A549 (cell line): ENCODE measurements around the gene QKI. TPM values are rescaled to one million over a fixed set of nuclear protein-coding genes. Genes with fewer than 3 reads are reported as not detected.

Experiments
- ATAC-seq, 2 experiments: fragments of 200-7000 bp in 1 of 2; fragments of >200 bp in 1 of 2; cut with Nextera tagmentation in 1 of 2; cut with Tn5 transposase in 1 of 2; 3 replicates each; pipeline versions ENCODE4 v1.8.0 to v1.9.1; 2018 to 2020; ENCODE audit warnings: mild to moderate bottlenecking in 1 of 2, moderate library complexity in 1 of 2
- CTCF ChIA-PET: fragments of 300-600 bp; sonication (Branson Sonifier 250); formaldehyde crosslinking; extraction: SDS; loops from one replicate; lab custom pipeline; 2021; ENCODE audit warnings: antibody characterized with exemption, inconsistent platforms; lab: Yijun Ruan, JAX
- POLR2A ChIA-PET: fragments of 350-600 bp; formaldehyde crosslinking; extraction: SDS; loops from one replicate; lab custom pipeline; 2021; ENCODE audit warnings: antibody characterized with exemption, inconsistent platforms; lab: Yijun Ruan, JAX
- DNase-seq, 2 experiments: peaks; one replicate each; pipeline versions ENCODE4 v3.0.0 to v3.0.0-alpha.2; 2011 to 2016; ENCODE audit warnings: low read depth in 1 of 2, low spot score in 1 of 2
- FAIRE-seq: peaks from 2 replicates; lab custom pipeline; 2011; peaks lifted over from hg19 to GRCh38; lab: Jason Lieb, UNC
- H3K27ac ChIP-seq, 2 experiments: fragments of >200 bp; sonication (Bioruptor Twin); formaldehyde crosslinking; 3 replicates each; pipeline ENCODE4 v1.5.1; 2016 to 2017
- H3K4me1 ChIP-seq: fragments of >200 bp; sonication (Bioruptor Twin); formaldehyde crosslinking; 3 replicates; pipeline ENCODE4 v1.6.1; 2016
- H3K4me2 ChIP-seq: fragments of >200 bp; sonication (Bioruptor Twin); formaldehyde crosslinking; 3 replicates; pipeline ENCODE4 v1.6.1; 2016
- H3K4me3 ChIP-seq: fragments of >200 bp; sonication (Bioruptor Twin); formaldehyde crosslinking; 3 replicates; pipeline ENCODE4 v1.5.1; 2016
- H3K9me3 ChIP-seq: fragments of >200 bp; sonication (Bioruptor Twin); formaldehyde crosslinking; 3 replicates; pipeline ENCODE4 v1.6.1; 2016
- CBX2 ChIP-seq: fragments of 200-600 bp; sonication (generic); IDR thresholded peaks from 2 replicates; pipeline ENCODE4 v1.6.1; 2016; ENCODE audit warnings: low read depth, mild to moderate bottlenecking, borderline replicate concordance
- CHD4 ChIP-seq: fragments of 200-600 bp; sonication (generic); IDR thresholded peaks from 2 replicates; pipeline ENCODE4 v1.6.1; 2016; ENCODE audit warnings: antibody characterized with exemption, mild to moderate bottlenecking, borderline replicate concordance
- CTCF ChIP-seq: fragments of >200 bp; sonication (Bioruptor Twin); formaldehyde crosslinking; IDR thresholded peaks from 3 replicates; pipeline ENCODE4 v1.5.1; 2016
- E2F6 ChIP-seq: IDR thresholded peaks from 2 replicates; pipeline ENCODE4 v1.6.1; 2012; ENCODE audit warnings: low read depth, borderline replicate concordance
- ESRRA ChIP-seq: fragments of 150-350 bp; IDR thresholded peaks from 2 replicates; pipeline ENCODE4 v1.6.1; 2014; ENCODE audit warnings: mild to moderate bottlenecking, low read length, borderline replicate concordance
- HDAC2 ChIP-seq: fragments of 200-600 bp; sonication (generic); IDR thresholded peaks from 2 replicates; pipeline ENCODE4 v1.6.1; 2016
- HEYL ChIP-seq: fragments of 250-450 bp; sonication (Bioruptor Pico); IDR thresholded peaks from 2 replicates; pipeline ENCODE4 v1.8.0; 2021; ENCODE audit warnings: mild to moderate bottlenecking, moderate library complexity
- HOXA7 ChIP-seq: fragments of 250-450 bp; sonication (Bioruptor Pico); IDR thresholded peaks from 2 replicates; pipeline ENCODE4 v1.5.0; 2020; ENCODE audit warnings: mild to moderate bottlenecking, moderate library complexity
- HOXB13 ChIP-seq: fragments of 250-450 bp; sonication (Bioruptor Pico); IDR thresholded peaks from 2 replicates; pipeline ENCODE4 v1.5.0; 2020; ENCODE audit warnings: low read depth, mild to moderate bottlenecking, moderate library complexity
- MAFK ChIP-seq: fragments of 450-650 bp; IDR thresholded peaks from 2 replicates; pipeline ENCODE4 v1.6.1; 2014; ENCODE audit not compliant: partially characterized antibody
- MYC ChIP-seq: IDR thresholded peaks from 2 replicates; pipeline ENCODE4 v1.6.1; 2012; ENCODE audit warnings: mild to moderate bottlenecking, inconsistent platforms, low read length, improper control_type of control experiment, borderline replicate concordance
- NPAS2 ChIP-seq: fragments of 250-450 bp; sonication (Bioruptor Pico); IDR thresholded peaks from 2 replicates; pipeline ENCODE4 v1.8.0; 2022; ENCODE audit warnings: mild to moderate bottlenecking, moderate library complexity, borderline replicate concordance
- RAD21 ChIP-seq, 2 experiments: fragments of >200 bp in 1 of 2; sonication (Bioruptor Twin) in 1 of 2; formaldehyde crosslinking in 1 of 2; IDR thresholded peaks in 1 of 2; conservative IDR thresholded peaks in 1 of 2; 2 replicates in 1 of 2; 3 replicates in 1 of 2; pipeline ENCODE4 v1.6.1; 2012 to 2018; ENCODE audit warnings: inconsistent platforms in 1 of 2
- RARB ChIP-seq: fragments of 250-450 bp; sonication (Bioruptor Pico); IDR thresholded peaks from 2 replicates; pipeline ENCODE4 v1.8.0; 2021; ENCODE audit warnings: mild to moderate bottlenecking, moderate library complexity
- REST ChIP-seq: fragments of 200-600 bp; sonication (generic); IDR thresholded peaks from 2 replicates; pipeline ENCODE4 v1.6.1; 2016; ENCODE audit warnings: antibody characterized with exemption, mild to moderate bottlenecking, moderate library complexity
- SMC3 ChIP-seq: fragments of >200 bp; sonication (Bioruptor Twin); formaldehyde crosslinking; IDR thresholded peaks from 3 replicates; pipeline ENCODE4 v1.6.1; 2018; ENCODE audit warnings: inconsistent platforms
- TP53 ChIP-seq: fragments of 250-450 bp; sonication (Bioruptor Pico); IDR thresholded peaks from 2 replicates; pipeline ENCODE4 v1.5.0; 2021; ENCODE audit warnings: mild to moderate bottlenecking, moderate library complexity
- ZFP36 ChIP-seq: fragments of 450-650 bp; IDR thresholded peaks from 2 replicates; pipeline ENCODE4 v1.6.1; 2014; ENCODE audit warnings: borderline replicate concordance; ENCODE audit not compliant: partially characterized antibody
- ZSCAN20 ChIP-seq: fragments of 250-450 bp; sonication (Bioruptor Pico); IDR thresholded peaks from 2 replicates; pipeline ENCODE4 v1.8.0; 2022; ENCODE audit warnings: mild to moderate bottlenecking, moderate library complexity
- WGBS: methylation state at CpG from one replicate; pipeline ENCODE4 v1.1.6; 2017; ENCODE audit errors: missing lambda C conversion rate; 5-methylcytosine and 5-hydroxymethylcytosine counted together
- polyA plus RNA-seq, 4 experiments: library from polyadenylated mRNA; depleted of rRNA in 3 of 4; stranded (reverse); fragments of >200 nt; fragmentation: RNase III in 1 of 4; extraction: RNeasy Plus Mini Kit Qiagen cat#74134 plus additional on column Dnase treatment in 1 of 4; gene quantifications; 2 replicates in 3 of 4; 3 replicates in 1 of 4; pipeline ENCODE4 v1.2.3, GENCODE V29; 2011 to 2017

Gene QKI
- polyA plus RNA-seq, 2 of the 4 experiments (the other 2 are of a cell fraction): 71.9 to 98.2 TPM

DNA sequence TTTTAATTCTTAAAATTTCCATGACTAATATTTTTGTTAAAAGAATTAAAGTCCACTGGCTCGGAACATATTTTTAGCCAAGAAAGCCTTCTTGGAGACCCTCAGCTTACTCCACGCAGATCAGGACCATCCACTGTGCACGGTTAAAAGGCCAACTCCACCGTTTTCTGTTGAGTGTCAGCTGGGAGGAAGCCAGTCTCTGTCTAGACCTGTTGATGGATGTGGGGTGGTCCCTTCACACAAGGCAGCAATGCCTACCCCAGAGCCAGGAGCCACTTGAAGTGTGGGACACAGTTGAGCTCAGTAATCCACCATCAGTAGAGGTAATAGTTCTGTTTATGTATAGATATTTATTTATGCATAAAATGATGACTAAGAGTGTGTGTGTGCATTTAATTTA lies 19.9 kb upstream of the QKI start (continued):
- no peak for TF ChIP-seq CTCF
- no peak for TF ChIP-seq CHD4
- TF ChIP-seq ZFP36: no peak

GRCh38 chr6:163395122-163395830 lies 19.2 kb upstream of the QKI start:
- ChIA-PET CTCF (no interaction called here), POLR2A (no interaction called here)
- FAIRE-seq: no peak

DNA sequence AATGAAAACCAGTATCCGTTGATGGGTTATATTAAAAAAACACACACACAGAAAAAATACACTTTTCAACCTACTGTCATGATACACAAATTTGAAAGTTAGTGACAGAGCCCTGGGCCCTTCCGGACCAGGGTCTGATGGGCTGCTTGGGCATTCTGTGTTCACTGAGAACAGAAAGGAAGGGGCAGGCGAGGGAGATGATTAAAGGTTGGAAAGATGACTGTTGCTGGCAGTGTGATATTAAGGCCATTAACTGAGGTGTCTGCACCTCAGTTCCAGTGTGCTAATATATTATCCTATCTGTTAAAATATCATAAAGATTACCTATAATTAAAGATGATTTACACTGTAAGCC lies 18.7 kb upstream of the QKI start:
- POLR2A ChIA-PET: no interaction called here
- no peak for FAIRE-seq

More at GRCh38 chr6:163395122-163395830, 19.2 kb upstream of the QKI start:
- Histone ChIP-seq H3K9me3 (no peaks in the 10 kb centered on the region), H3K4me2 (no peak overlapping the region), H3K4me3 (no peak overlapping the region), H3K4me1 (peaks cover 15% of the 10 kb centered on the region; the same call in 2 of the 3 replicates), H3K27ac (no peak overlapping the region)
- TF ChIP-seq ZSCAN20 (CRISPR knock-in tag) (no peak), MAFK (peak; percentile 54)
- DNase-seq (no peak), ATAC-seq (no peak)
- 87% methylated on average over 5 of the region's 5 CpGs for WGBS

More for the DNA sequence above, 18.7 kb upstream of the QKI start:
- DNase-seq: no peak
- no peak for TF ChIP-seq HOXA7 (CRISPR knock-in tag)
- no peak for TF ChIP-seq RAD21 (conservative IDR thresholded peaks at IDR 0.05 in 1 of 2, IDR thresholded peaks at IDR 0.05 in 1 of 2)
- TF ChIP-seq NPAS2 (CRISPR knock-in tag): no peak
- no peak for TF ChIP-seq TP53 (CRISPR knock-in tag)
- TF ChIP-seq CBX2: no peak
- no peak for TF ChIP-seq MYC
- no peak for TF ChIP-seq HDAC2
- no peak for TF ChIP-seq ESRRA
- TF ChIP-seq HEYL: no peak
- no peak for TF ChIP-seq SMC3
- TF ChIP-seq REST: no peak
- no peak for TF ChIP-seq E2F6
- TF ChIP-seq MAFK: no peak
- TF ChIP-seq HOXB13: no peak
- no peak for TF ChIP-seq RARB
- TF ChIP-seq, all 56 proteins: peak for 0
- H3K4me3 ChIP-seq: no peak overlapping the region
- H3K9me3 ChIP-seq: no peaks in the 10 kb centered on the region
- 78% methylated on average over 3 of the region's 3 CpGs for WGBS
- no peak overlapping the region for H3K27ac ChIP-seq
- no peak for ATAC-seq
- CTCF ChIA-PET: no interaction called here
- peaks cover 15% of the 10 kb centered on the region; the same call in 2 of the 3 replicates for H3K4me1 ChIP-seq
- no peak overlapping the region for H3K4me2 ChIP-seq
